Measurements from ENCODE around the gene CENPM. TPM values are rescaled to one million over a fixed set of nuclear protein-coding genes. Genes with fewer than 3 reads are reported as not detected.

The CENPM gene
- polyA plus RNA-seq, 1 of the 3 experiments (the other 2 are of a cell fraction), result 15.6 TPM

DNA sequence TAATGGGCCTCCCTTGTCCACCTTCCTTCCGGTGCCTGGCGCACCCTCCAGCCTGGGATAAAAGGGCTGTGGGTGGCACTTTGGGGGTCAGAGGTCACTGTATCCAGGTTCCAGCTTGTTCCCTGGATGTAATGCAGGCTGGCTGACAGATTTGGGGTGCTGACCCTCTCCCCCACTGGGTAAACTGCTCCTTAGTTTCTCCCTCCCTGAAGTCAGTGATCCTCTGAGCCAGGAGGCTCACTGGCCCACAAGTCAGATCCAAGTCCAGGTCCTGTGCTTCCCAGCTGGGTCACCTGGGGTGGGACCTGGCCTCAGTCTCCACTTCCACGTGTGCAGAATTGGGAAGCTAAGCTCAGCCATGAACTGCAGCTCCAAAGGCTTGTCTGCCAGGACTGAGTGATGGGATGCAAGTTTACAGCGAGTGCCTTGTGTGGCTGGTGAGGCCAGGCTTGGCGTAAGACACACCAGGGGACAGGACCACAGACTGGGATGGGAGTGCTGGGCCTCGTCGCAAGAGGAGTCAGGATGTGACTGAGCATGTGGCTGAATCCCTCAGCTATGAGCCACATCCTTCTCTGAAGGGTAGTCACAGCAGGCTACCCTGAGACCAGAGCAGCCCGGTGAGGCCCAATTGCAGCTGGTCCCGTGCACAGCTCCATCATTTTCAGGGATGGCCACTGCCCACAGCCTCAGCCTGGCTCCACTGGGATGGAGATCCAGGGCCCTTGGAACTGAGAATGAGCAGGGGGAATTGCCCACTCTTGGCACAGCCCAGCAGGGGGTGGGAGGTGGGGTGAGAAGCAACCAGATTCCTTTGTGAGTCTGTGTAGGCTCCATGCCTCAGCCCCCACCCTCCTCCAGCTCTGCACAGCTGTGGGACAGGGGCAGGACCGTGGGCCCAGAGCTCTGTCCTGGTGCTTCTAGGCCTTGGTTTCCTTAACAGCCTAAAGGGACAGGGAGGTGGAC, 39.2 kb downstream of the CENPM start:
- Histone ChIP-seq H4K20me1 (ENCODE audit: insufficient read depth) (no peaks in the 10 kb centered on the region), H3F3A (replicated peaks; ENCODE audit: insufficient read depth) (no peaks in the 10 kb centered on the region), H3K27me3 (ENCODE audit: insufficient read depth) (peaks cover 19% of the 10 kb centered on the region; the same call in 1 of the 2 replicates), H2AFZ (ENCODE audit: low read depth) (no peak overlapping the region), H3K9me2 (no peaks in the 10 kb centered on the region), H3K4me2 (no peak overlapping the region), H3K36me3 (replicated peaks in 1 of 2; ENCODE audit: control insufficient read depth in 1 of 2, insufficient read depth in 2 of 2, low read length in 1 of 2) (no peaks in the 10 kb centered on the region), H3K4me3 (ENCODE audit: low read depth in 2 of 2, low read length in 1 of 2) (no peak overlapping the region), H3K27ac (ENCODE audit: low read depth in 2 of 2, low read length in 1 of 2) (no peak overlapping the region), H3K9ac (no peak overlapping the region), H3K9me3 (no peaks in the 10 kb centered on the region), H3K4me1 (ENCODE audit: control insufficient read depth in 1 of 2, insufficient read depth in 2 of 2, low read depth in 1 of 2, low read length in 1 of 2) (no peaks in the 10 kb centered on the region; a peak in 1 of 4 replicates), H3K79me2 (ENCODE audit: insufficient read depth) (no peaks in the 10 kb centered on the region)
- WGBS (ENCODE audit: low lambda C conversion rate), result 70% methylated on average over 2 of the region's 10 CpGs
- no peak for TF ChIP-seq MEF2A (IDR thresholded peaks at IDR 0.05; ENCODE audit: borderline replicate concordance, low read depth)
- no peak for TF ChIP-seq RAD21 (IDR thresholded peaks at IDR 0.05; ENCODE audit: low read length)
- TF ChIP-seq RCOR1 (IDR thresholded peaks at IDR 0.05; ENCODE audit: low read length), result no peak
- no peak for TF ChIP-seq JUND (IDR thresholded peaks at IDR 0.05)
- TF ChIP-seq YY1 (IDR thresholded peaks at IDR 0.05; ENCODE audit: low read depth), result no peak
- no peak for TF ChIP-seq NFIC (IDR thresholded peaks at IDR 0.05; ENCODE audit: borderline replicate concordance)
- TF ChIP-seq EZH2phosphoT487 (IDR thresholded peaks at IDR 0.05; ENCODE audit: borderline replicate concordance, low read depth), result no peak
- TF ChIP-seq, protein P1, sequence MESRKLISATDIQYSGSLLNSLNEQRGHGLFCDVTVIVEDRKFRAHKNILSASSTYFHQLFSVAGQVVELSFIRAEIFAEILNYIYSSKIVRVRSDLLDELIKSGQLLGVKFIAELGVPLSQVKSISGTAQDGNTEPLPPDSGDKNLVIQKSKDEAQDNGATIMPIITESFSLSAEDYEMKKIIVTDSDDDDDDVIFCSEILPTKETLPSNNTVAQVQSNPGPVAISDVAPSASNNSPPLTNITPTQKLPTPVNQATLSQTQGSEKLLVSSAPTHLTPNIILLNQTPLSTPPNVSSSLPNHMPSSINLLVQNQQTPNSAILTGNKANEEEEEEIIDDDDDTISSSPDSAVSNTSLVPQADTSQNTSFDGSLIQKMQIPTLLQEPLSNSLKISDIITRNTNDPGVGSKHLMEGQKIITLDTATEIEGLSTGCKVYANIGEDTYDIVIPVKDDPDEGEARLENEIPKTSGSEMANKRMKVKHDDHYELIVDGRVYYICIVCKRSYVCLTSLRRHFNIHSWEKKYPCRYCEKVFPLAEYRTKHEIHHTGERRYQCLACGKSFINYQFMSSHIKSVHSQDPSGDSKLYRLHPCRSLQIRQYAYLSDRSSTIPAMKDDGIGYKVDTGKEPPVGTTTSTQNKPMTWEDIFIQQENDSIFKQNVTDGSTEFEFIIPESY (IDR thresholded peaks at IDR 0.05; ENCODE audit: borderline replicate concordance, low read depth), result no peak
- TF ChIP-seq NRF1 (IDR thresholded peaks at IDR 0.05; ENCODE audit: low read depth, low read length), result no peak
- TF ChIP-seq TEAD4 (IDR thresholded peaks at IDR 0.05; ENCODE audit: borderline replicate concordance, insufficient read depth), result no peak
- TF ChIP-seq GATA2 (CRISPR knock-in tag; IDR thresholded peaks at IDR 0.05), result no peak
- TF ChIP-seq RXRA (IDR thresholded peaks at IDR 0.05; ENCODE audit: borderline replicate concordance, low read depth), result no peak
- TF ChIP-seq, protein P2, sequence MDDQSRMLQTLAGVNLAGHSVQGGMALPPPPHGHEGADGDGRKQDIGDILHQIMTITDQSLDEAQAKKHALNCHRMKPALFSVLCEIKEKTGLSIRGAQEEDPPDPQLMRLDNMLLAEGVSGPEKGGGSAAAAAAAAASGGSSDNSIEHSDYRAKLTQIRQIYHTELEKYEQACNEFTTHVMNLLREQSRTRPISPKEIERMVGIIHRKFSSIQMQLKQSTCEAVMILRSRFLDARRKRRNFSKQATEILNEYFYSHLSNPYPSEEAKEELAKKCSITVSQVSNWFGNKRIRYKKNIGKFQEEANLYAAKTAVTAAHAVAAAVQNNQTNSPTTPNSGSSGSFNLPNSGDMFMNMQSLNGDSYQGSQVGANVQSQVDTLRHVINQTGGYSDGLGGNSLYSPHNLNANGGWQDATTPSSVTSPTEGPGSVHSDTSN (IDR thresholded peaks at IDR 0.05), result no peak
- no peak for TF ChIP-seq TCF12 (IDR thresholded peaks at IDR 0.05)
- TF ChIP-seq GABPA (IDR thresholded peaks at IDR 0.05; ENCODE audit: low read depth), result no peak
- TF ChIP-seq, protein P3, sequence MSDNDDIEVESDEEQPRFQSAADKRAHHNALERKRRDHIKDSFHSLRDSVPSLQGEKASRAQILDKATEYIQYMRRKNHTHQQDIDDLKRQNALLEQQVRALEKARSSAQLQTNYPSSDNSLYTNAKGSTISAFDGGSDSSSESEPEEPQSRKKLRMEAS (IDR thresholded peaks at IDR 0.05; ENCODE audit: low read depth), result no peak
- TF ChIP-seq POLR2AphosphoS5 (IDR thresholded peaks at IDR 0.05; ENCODE audit: low read depth, low read length), result no peak
- TF ChIP-seq, protein P4, sequence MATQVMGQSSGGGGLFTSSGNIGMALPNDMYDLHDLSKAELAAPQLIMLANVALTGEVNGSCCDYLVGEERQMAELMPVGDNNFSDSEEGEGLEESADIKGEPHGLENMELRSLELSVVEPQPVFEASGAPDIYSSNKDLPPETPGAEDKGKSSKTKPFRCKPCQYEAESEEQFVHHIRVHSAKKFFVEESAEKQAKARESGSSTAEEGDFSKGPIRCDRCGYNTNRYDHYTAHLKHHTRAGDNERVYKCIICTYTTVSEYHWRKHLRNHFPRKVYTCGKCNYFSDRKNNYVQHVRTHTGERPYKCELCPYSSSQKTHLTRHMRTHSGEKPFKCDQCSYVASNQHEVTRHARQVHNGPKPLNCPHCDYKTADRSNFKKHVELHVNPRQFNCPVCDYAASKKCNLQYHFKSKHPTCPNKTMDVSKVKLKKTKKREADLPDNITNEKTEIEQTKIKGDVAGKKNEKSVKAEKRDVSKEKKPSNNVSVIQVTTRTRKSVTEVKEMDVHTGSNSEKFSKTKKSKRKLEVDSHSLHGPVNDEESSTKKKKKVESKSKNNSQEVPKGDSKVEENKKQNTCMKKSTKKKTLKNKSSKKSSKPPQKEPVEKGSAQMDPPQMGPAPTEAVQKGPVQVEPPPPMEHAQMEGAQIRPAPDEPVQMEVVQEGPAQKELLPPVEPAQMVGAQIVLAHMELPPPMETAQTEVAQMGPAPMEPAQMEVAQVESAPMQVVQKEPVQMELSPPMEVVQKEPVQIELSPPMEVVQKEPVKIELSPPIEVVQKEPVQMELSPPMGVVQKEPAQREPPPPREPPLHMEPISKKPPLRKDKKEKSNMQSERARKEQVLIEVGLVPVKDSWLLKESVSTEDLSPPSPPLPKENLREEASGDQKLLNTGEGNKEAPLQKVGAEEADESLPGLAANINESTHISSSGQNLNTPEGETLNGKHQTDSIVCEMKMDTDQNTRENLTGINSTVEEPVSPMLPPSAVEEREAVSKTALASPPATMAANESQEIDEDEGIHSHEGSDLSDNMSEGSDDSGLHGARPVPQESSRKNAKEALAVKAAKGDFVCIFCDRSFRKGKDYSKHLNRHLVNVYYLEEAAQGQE (IDR thresholded peaks at IDR 0.05; ENCODE audit: low read depth, low read length), result no peak
- no peak for TF ChIP-seq FOXM1 (IDR thresholded peaks at IDR 0.05; ENCODE audit: low read depth)
- ChIA-PET CTCF (interaction anchor here (0.9 to 1.2 kb wide), 2 partner anchors 85 to 210 kb away, joined by 4 read pairs; no protein-coding TSS in a partner anchor), POLR2A (no interaction called here)
- no peak for DNase-seq
